B cell (primary cell): Measurements from ENCODE around the gene AGAP1. TPM values are rescaled to one million over a fixed set of nuclear protein-coding genes. Genes with fewer than 3 reads are reported as not detected.

Source experiments
- ATAC-seq: fragments of 200-7000 bp; cut with Tn5 transposase; one replicate; pipeline ENCODE4 v1.10.0; 2021; ENCODE audit warnings: low read depth, mild to moderate bottlenecking, moderate number of reproducible peaks, moderate library complexity
- CTCF ChIA-PET: fragments of 350-600 bp; sonication (Branson Sonifier 250); formaldehyde crosslinking; loops from one replicate; lab custom pipeline; 2021; ENCODE audit warnings: antibody characterized with exemption, inconsistent platforms; lab: Charles Lee
- POLR2A ChIA-PET: fragments of 350-600 bp; sonication (Branson Sonifier 250); formaldehyde crosslinking; loops from one replicate; lab custom pipeline; 2021; ENCODE audit warnings: antibody characterized with exemption; lab: Charles Lee
- DNase-seq: peaks from one replicate; pipeline ENCODE4 v3.0.0; 2013
- H2AFZ ChIP-seq: 2 replicates; pipeline ENCODE4 v1.6.1; 2012; ENCODE audit warnings: mild to moderate bottlenecking, low read depth, low read length; ENCODE audit not compliant: insufficient read depth, poor library complexity, severe bottlenecking
- H3K27ac ChIP-seq, 2 donors: 1 replicate in 1 of 2; 2 replicates in 1 of 2; pipeline ENCODE4 v1.5.1; 2012 to 2013; ENCODE audit warnings: low read length in 2 of 2, mild to moderate bottlenecking in 2 of 2, moderate library complexity in 1 of 2
- H3K27me3 ChIP-seq, 4 experiments: fragments of 200-600 bp in 1 of 4; sonication (generic) in 1 of 4; replicated peaks in 1 of 4; 1 replicate in 2 of 4; 2 replicates in 2 of 4; pipeline versions ENCODE4 v1.6.1 to v1.7.0; 2013 to 2016; ENCODE audit warnings: low read length in 3 of 4, mild to moderate bottlenecking in 2 of 4, mixed read lengths in 1 of 4, moderate library complexity in 1 of 4; ENCODE audit not compliant: insufficient read depth in 4 of 4, control insufficient read depth in 3 of 4; ENCODE audit errors: control extremely low read depth in 1 of 4
- H3K36me3 ChIP-seq, 2 experiments: replicated peaks in 1 of 2; 1 replicate in 1 of 2; 2 replicates in 1 of 2; pipeline versions ENCODE4 v1.6.1 to v1.7.1; 2013; ENCODE audit warnings: low read length in 1 of 2; ENCODE audit not compliant: insufficient read depth in 2 of 2, control insufficient read depth in 1 of 2; ENCODE audit errors: control extremely low read depth in 1 of 2, extremely low read depth in 1 of 2
- H3K4me1 ChIP-seq, 2 donors: fragments of 200-600 bp in 1 of 2; sonication (generic) in 1 of 2; 1 replicate in 1 of 2; 2 replicates in 1 of 2; pipeline versions ENCODE4 v1.5.1 to v1.6.1; 2013 to 2017; ENCODE audit warnings: low read length in 2 of 2; ENCODE audit not compliant: control insufficient read depth in 2 of 2, insufficient read depth in 2 of 2
- H3K4me2 ChIP-seq: replicated peaks from 2 replicates; pipeline ENCODE3; 2012; ENCODE audit warnings: mild to moderate bottlenecking, low read depth, low read length; ENCODE audit not compliant: poor library complexity, severe bottlenecking
- H3K4me3 ChIP-seq, 5 experiments: fragments of 200-600 bp in 1 of 5; sonication (generic) in 1 of 5; 1 replicate in 3 of 5; 2 replicates in 2 of 5; pipeline versions ENCODE4 v1.5.1 to v1.7.0; 2011 to 2016; ENCODE audit warnings: low read length in 4 of 5, mild to moderate bottlenecking in 4 of 5, low read depth in 2 of 5, control low read depth in 1 of 5, moderate library complexity in 1 of 5; ENCODE audit not compliant: insufficient read depth in 1 of 5; ENCODE audit errors: control extremely low read depth in 1 of 5, extremely low read depth in 1 of 5
- H3K79me2 ChIP-seq: fragments of 200-600 bp; sonication (generic); one replicate; pipeline ENCODE4 v1.6.0; 2016; ENCODE audit warnings: low read length; ENCODE audit not compliant: control insufficient read depth, insufficient read depth
- H3K9ac ChIP-seq: fragments of 200-600 bp; sonication (generic); 2 replicates; pipeline ENCODE4 v1.6.1; 2017; ENCODE audit warnings: mild to moderate bottlenecking, low read length, moderate library complexity
- H3K9me3 ChIP-seq, 3 donors: one replicate each; pipeline versions ENCODE4 v1.6.1 to v1.7.1; 2013; ENCODE audit warnings: low read length in 2 of 3; ENCODE audit not compliant: control insufficient read depth in 2 of 3, insufficient read depth in 1 of 3; ENCODE audit errors: control extremely low read depth in 1 of 3
- H4K20me1 ChIP-seq: 2 replicates; pipeline ENCODE4 v1.6.0; 2012; ENCODE audit warnings: mild to moderate bottlenecking, low read length; ENCODE audit not compliant: insufficient read depth, control insufficient read depth, poor library complexity, severe bottlenecking
- H3K27ac Mint-ChIP-seq: one replicate; pipeline ENCODE4 v1.8.0; 2021; ENCODE audit warnings: mixed read lengths
- H3K27me3 Mint-ChIP-seq: one replicate; pipeline ENCODE4 v1.8.0; 2021; ENCODE audit warnings: mixed read lengths
- H3K4me1 Mint-ChIP-seq: one replicate; pipeline ENCODE4 v1.8.0; 2021; ENCODE audit warnings: mixed read lengths
- H3K4me3 Mint-ChIP-seq: one replicate; pipeline ENCODE4 v1.8.0; 2021; ENCODE audit warnings: mixed read lengths
- H3K9me3 Mint-ChIP-seq: one replicate; pipeline ENCODE4 v1.8.0; 2022; ENCODE audit warnings: mixed read lengths; ENCODE audit not compliant: insufficient read depth
- EZH2 ChIP-seq: IDR thresholded peaks from 2 replicates; pipeline ENCODE4 v1.6.1; 2012; ENCODE audit warnings: borderline replicate concordance, low read depth, mild to moderate bottlenecking, moderate library complexity, low read length; ENCODE audit not compliant: insufficient read depth, poor library complexity, severe bottlenecking
- WGBS: methylation state at CpG from one replicate; pipeline ENCODE4 v1.1.5; 2013; ENCODE audit warnings: missing lambda C conversion rate; ENCODE audit not compliant: insufficient coverage; 5-methylcytosine and 5-hydroxymethylcytosine counted together
- intact Hi-C: fragments of 100-400 bp; cut with micrococcal nuclease; formaldehyde crosslinking; loops from one replicate; pipeline ENCODE4 v1.10.0; 2022
- polyA plus RNA-seq: library from polyadenylated mRNA; depleted of rRNA; stranded (reverse); fragments of >200 nt; gene quantifications from 2 replicates; pipeline ENCODE4 v1.2.3, GENCODE V29; 2012
- total RNA-seq, 2 donors: library from RNA; stranded (reverse); fragments of 120-200 nt in 1 of 2; gene quantifications; 1 replicate in 1 of 2; 2 replicates in 1 of 2; pipeline versions ENCODE4 v1.2.3 to v1.2.4, GENCODE V29; 2013 to 2022
- TF ChIP-seq, protein P1 (sequence below): fragments of 200-600 bp; IDR thresholded peaks from one replicate; pipeline ENCODE4 v1.8.0; 2022; ENCODE audit warnings: antibody characterized with exemption, mild to moderate bottlenecking

The AGAP1 gene
- total and polyA plus RNA-seq, 2 donors (not counting 1 experiment from before 2014, with no cell fraction given), result 0.01 TPM; not detected in 1

DNA sequence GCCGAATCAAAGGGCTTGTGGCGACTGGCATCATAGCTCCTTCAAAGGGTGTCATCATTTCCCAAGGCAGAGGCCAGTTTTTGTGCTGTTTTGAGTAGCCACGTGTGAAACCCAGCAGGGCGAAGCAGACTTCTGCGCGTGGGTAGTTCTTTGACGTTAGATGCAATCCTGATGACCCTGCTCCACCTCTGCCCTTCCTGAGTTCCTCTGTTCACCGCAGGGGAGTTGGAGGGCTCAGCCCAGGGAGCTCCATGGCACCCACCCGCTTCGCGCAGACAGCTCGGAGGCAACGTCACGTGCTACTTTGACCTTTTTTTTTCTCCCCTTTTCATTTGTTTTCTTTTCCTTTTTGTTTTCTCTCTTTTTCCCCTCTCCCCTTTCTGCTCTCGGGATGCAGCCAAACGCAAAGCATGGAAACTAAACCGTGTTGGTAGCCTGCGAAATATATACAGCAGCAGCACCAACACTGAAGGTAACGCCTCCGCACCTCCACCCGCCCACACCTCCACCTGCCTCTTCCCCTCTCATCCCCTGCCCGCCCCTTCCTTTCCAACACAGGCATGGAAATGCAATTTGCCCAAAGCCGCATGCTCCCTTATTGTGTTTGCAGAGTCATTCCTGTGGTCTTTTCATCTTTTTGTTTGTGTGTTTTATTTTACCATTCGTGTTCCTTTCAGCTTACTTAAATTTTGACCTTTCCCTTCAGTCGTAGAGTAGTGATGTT is 520.7 kb downstream of the AGAP1 start:
- intact Hi-C loops, result no loop called here
- TF ChIP-seq, protein P1, sequence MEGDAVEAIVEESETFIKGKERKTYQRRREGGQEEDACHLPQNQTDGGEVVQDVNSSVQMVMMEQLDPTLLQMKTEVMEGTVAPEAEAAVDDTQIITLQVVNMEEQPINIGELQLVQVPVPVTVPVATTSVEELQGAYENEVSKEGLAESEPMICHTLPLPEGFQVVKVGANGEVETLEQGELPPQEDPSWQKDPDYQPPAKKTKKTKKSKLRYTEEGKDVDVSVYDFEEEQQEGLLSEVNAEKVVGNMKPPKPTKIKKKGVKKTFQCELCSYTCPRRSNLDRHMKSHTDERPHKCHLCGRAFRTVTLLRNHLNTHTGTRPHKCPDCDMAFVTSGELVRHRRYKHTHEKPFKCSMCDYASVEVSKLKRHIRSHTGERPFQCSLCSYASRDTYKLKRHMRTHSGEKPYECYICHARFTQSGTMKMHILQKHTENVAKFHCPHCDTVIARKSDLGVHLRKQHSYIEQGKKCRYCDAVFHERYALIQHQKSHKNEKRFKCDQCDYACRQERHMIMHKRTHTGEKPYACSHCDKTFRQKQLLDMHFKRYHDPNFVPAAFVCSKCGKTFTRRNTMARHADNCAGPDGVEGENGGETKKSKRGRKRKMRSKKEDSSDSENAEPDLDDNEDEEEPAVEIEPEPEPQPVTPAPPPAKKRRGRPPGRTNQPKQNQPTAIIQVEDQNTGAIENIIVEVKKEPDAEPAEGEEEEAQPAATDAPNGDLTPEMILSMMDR, result no peak
- TF ChIP-seq EZH2, result no peak
- H3K4me2 ChIP-seq, result no peak overlapping the region
- H3K9me3 ChIP-seq, result peaks cover 0 to 10% (median 0%) of the 10 kb centered on the region in 3 donors
- H3K9ac ChIP-seq, result no peak overlapping the region
- no peak for ATAC-seq
- H3K27ac ChIP-seq, result no peak overlapping the region
- no peaks in the 10 kb centered on the region for H3K27me3 ChIP-seq
- no peak overlapping the region for H2AFZ ChIP-seq
- H3K4me1 Mint-ChIP-seq, result no peaks in the 10 kb centered on the region
- no peak overlapping the region for H3K27ac Mint-ChIP-seq
- 46% methylated on average over 21 of the region's 25 CpGs for WGBS
- no peak for DNase-seq
- ChIA-PET POLR2A (no interaction called here), CTCF (no interaction called here)
- no peaks in the 10 kb centered on the region for H3K79me2 ChIP-seq
- no peaks in the 10 kb centered on the region for H4K20me1 ChIP-seq
- H3K4me1 ChIP-seq, result no peaks in the 10 kb centered on the region
- H3K4me3 ChIP-seq, result no peak overlapping the region
- H3K27me3 Mint-ChIP-seq, result peaks cover 21% of the 10 kb centered on the region
- H3K9me3 Mint-ChIP-seq, result no peaks in the 10 kb centered on the region
- H3K4me3 Mint-ChIP-seq, result no peak overlapping the region
- no peaks in the 10 kb centered on the region for H3K36me3 ChIP-seq

DNA sequence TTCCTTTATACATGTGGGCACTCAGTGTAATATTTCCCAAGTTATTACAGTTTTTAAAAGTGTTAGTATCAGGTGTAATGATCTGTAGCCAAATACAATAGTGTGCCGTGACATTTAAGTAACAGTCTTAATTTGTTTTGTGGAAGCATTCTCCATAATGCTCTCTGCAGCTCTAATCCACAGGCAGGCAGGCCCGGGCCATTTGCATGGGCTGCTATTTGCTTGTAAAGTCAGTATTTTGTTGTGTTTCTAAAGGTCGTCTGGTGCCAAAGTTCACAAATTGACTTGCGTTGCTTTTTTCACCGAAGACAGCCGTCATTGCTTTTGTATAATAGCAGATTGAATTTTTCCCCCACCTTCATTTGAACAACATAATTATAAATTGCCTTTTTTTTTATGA is 521.3 kb downstream of the AGAP1 start:
- Mint-ChIP-seq H3K4me1 (no peaks in the 10 kb centered on the region), H3K9me3 (no peaks in the 10 kb centered on the region), H3K27me3 (peaks cover 21% of the 10 kb centered on the region), H3K27ac (no peak overlapping the region), H3K4me3 (no peak overlapping the region)
- POLR2A ChIA-PET, result no interaction called here
- no peak for DNase-seq
- H3K79me2 ChIP-seq, result no peaks in the 10 kb centered on the region
- CTCF ChIA-PET, result no interaction called here
- WGBS, result 100% methylated on average over 1 of the region's 6 CpGs
- H3K4me3 ChIP-seq, result no peak overlapping the region
- H2AFZ ChIP-seq, result no peak overlapping the region
- H3K27me3 ChIP-seq, result no peaks in the 10 kb centered on the region
- no peak for ATAC-seq
- H3K27ac ChIP-seq, result no peak overlapping the region
- peaks cover 0 to 10% (median 0%) of the 10 kb centered on the region in 3 donors for H3K9me3 ChIP-seq
- TF ChIP-seq, protein P1, result no peak
- no peak for TF ChIP-seq EZH2
- no peak overlapping the region for H3K9ac ChIP-seq
- intact Hi-C loops, result no loop called here
- H3K36me3 ChIP-seq, result no peaks in the 10 kb centered on the region
- no peaks in the 10 kb centered on the region for H3K4me1 ChIP-seq
- no peak overlapping the region for H3K4me2 ChIP-seq
- no peaks in the 10 kb centered on the region for H4K20me1 ChIP-seq
